ENCODE results near the gene SH3PXD2A.

The SH3PXD2A gene

GRCh38 chr10:103855424-103855823 lies at the start of gene SH3PXD2A:
Gene SH3PXD2A (minus strand): TSS chr10:103855576. CDS start chr10:103855266, 310 bp downstream.
- peak in 22 of 56 donors; percentile 14 to 63 (median 35) for DNase-seq

- no peak for DNase-seq
Observed at GRCh38 chr10:103901299-103901698, 45.9 kb upstream of the SH3PXD2A start.

GRCh38 chr10:103899312-103899711 lies 43.9 kb upstream of the SH3PXD2A start:
- no peak for DNase-seq

- DNase-seq, result peak in 2 of 56 donors; percentile 17 to 18
Observed at GRCh38 chr10:103897241-103897774, 41.9 kb upstream of the SH3PXD2A start.

GRCh38 chr10:103896225-103896624 lies 40.8 kb upstream of the SH3PXD2A start:
- no peak for DNase-seq

- DNase-seq, result no peak
Observed at GRCh38 chr10:103895411-103896186, 40.2 kb upstream of the SH3PXD2A start.

GRCh38 chr10:103894441-103894864 lies 39.1 kb upstream of the SH3PXD2A start:
- no peak for DNase-seq

- no peak for DNase-seq
Observed at GRCh38 chr10:103893817-103894216, 38.4 kb upstream of the SH3PXD2A start.

- no peak for DNase-seq
Observed at GRCh38 chr10:103892181-103892580, 36.8 kb upstream of the SH3PXD2A start.

- no peak for DNase-seq
Observed at GRCh38 chr10:103890688-103891087, 35.3 kb upstream of the SH3PXD2A start.

- no peak for DNase-seq
Observed at GRCh38 chr10:103890194-103890658, 34.9 kb upstream of the SH3PXD2A start.

- no peak for DNase-seq
Observed at GRCh38 chr10:103889121-103889720, 33.8 kb upstream of the SH3PXD2A start.

- DNase-seq, result peak in 6 of 56 donors; percentile 5 to 68 (median 18)
Observed at GRCh38 chr10:103888113-103888841, 32.9 kb upstream of the SH3PXD2A start.

- DNase-seq, result no peak
Observed at GRCh38 chr10:103885617-103886016, 30.2 kb upstream of the SH3PXD2A start.

GRCh38 chr10:103884681-103885139 lies 29.3 kb upstream of the SH3PXD2A start:
- DNase-seq, result peak in 22 of 56 donors; percentile 3 to 59 (median 24)

GRCh38 chr10:103882285-103883007 lies 27.1 kb upstream of the SH3PXD2A start:
- DNase-seq, result no peak

- DNase-seq, result no peak
Observed at GRCh38 chr10:103881416-103882284, 26.3 kb upstream of the SH3PXD2A start.

GRCh38 chr10:103879831-103880230 lies 24.5 kb upstream of the SH3PXD2A start:
- DNase-seq, result no peak

- no peak for DNase-seq
Observed at GRCh38 chr10:103879409-103879808, 24.0 kb upstream of the SH3PXD2A start.

GRCh38 chr10:103877861-103878260 lies 22.5 kb upstream of the SH3PXD2A start:
- peak in 2 of 56 donors; percentile 20 to 22 for DNase-seq
